ENCODE measurements around the gene NDUFB6.
"Not testable (repeated sequence)": the region's sequence is repeated elsewhere in the genome, so short reads cannot be mapped to it uniquely, and the experiment has no call there.

The NDUFB6 gene

GRCh38 chr9:32572900-32573523 is at the start of gene NDUFB6:
TSS of gene NDUFB6 (minus strand) at chr9:32573159. CDS start at chr9:32573060, 99 bp downstream.
- peak; percentile 81 to 93 (median 88) for DNase-seq (ENCODE audit: low read depth in 3 of 3, low spot score in 1 of 3)

- DNase-seq (ENCODE audit: low read depth in 3 of 3, low spot score in 1 of 3) = no peak
Measured at GRCh38 chr9:32618261-32618660, 45.3 kb upstream of the NDUFB6 start.

GRCh38 chr9:32606811-32607210 is 33.9 kb upstream of the NDUFB6 start:
- DNase-seq (ENCODE audit: low read depth in 3 of 3, low spot score in 1 of 3) = no peak

- no peak for DNase-seq (ENCODE audit: low read depth in 3 of 3, low spot score in 1 of 3)
Measured at GRCh38 chr9:32603914-32604852, 31.2 kb upstream of the NDUFB6 start.

GRCh38 chr9:32599021-32599420 is 26.1 kb upstream of the NDUFB6 start:
- not testable (repeated sequence) for DNase-seq (ENCODE audit: low read depth in 3 of 3, low spot score in 1 of 3)

- no peak for DNase-seq (ENCODE audit: low read depth in 3 of 3, low spot score in 1 of 3)
Measured at GRCh38 chr9:32596936-32597335, 24.0 kb upstream of the NDUFB6 start.

GRCh38 chr9:32596096-32596865 is 23.3 kb upstream of the NDUFB6 start:
- no peak for DNase-seq (ENCODE audit: low read depth in 3 of 3, low spot score in 1 of 3)

GRCh38 chr9:32590898-32591297 is 17.9 kb upstream of the NDUFB6 start:
- DNase-seq (ENCODE audit: low read depth in 3 of 3, low spot score in 1 of 3) = no peak

- no peak for DNase-seq (ENCODE audit: low read depth in 3 of 3, low spot score in 1 of 3)
Measured at GRCh38 chr9:32590476-32590875, 17.5 kb upstream of the NDUFB6 start.

GRCh38 chr9:32589083-32589723 is 16.2 kb upstream of the NDUFB6 start:
- DNase-seq (ENCODE audit: low read depth in 3 of 3, low spot score in 1 of 3) = no peak

GRCh38 chr9:32587901-32588300 is 14.9 kb upstream of the NDUFB6 start:
- DNase-seq (ENCODE audit: low read depth in 3 of 3, low spot score in 1 of 3) = no peak

- DNase-seq (ENCODE audit: low read depth in 3 of 3, low spot score in 1 of 3) = no peak
Measured at GRCh38 chr9:32584784-32585183, 11.8 kb upstream of the NDUFB6 start.

- DNase-seq (ENCODE audit: low read depth in 3 of 3, low spot score in 1 of 3) = no peak
Measured at GRCh38 chr9:32581512-32582143, 8.7 kb upstream of the NDUFB6 start.

- no peak for DNase-seq (ENCODE audit: low read depth in 3 of 3, low spot score in 1 of 3)
Measured at GRCh38 chr9:32580631-32581300, 7.8 kb upstream of the NDUFB6 start.

- peak; percentile 40 to 77 (median 58) for DNase-seq (ENCODE audit: low read depth in 3 of 3, low spot score in 1 of 3)
Measured at GRCh38 chr9:32579706-32580331, 6.9 kb upstream of the NDUFB6 start.

GRCh38 chr9:32578976-32579375 is 6.0 kb upstream of the NDUFB6 start:
- DNase-seq (ENCODE audit: low read depth in 3 of 3, low spot score in 1 of 3) = no peak

- no peak for DNase-seq (ENCODE audit: low read depth in 3 of 3, low spot score in 1 of 3)
Measured at GRCh38 chr9:32577316-32577715, 4.4 kb upstream of the NDUFB6 start.

- DNase-seq (ENCODE audit: low read depth in 3 of 3, low spot score in 1 of 3) = no peak
Measured at GRCh38 chr9:32574858-32575257, 1.9 kb upstream of the NDUFB6 start.

- no peak for DNase-seq (ENCODE audit: low read depth in 3 of 3, low spot score in 1 of 3)
Measured at GRCh38 chr9:32573821-32574220, 862 bp upstream of the NDUFB6 start.
